ENCODE data around the gene ZNF17. TPM values are rescaled to one million over a fixed set of nuclear protein-coding genes. Genes with fewer than 3 reads are reported as not detected.

The ZNF17 gene
- total and polyA plus RNA-seq, 4 donors = 2.1 to 18.3 (median 8.7) TPM

- ATAC-seq (ENCODE audit: insufficient read depth, low FRiP score) (no peak), DNase-seq (no peak)
- peaks cover 4 to 16% (median 11%) of the 10 kb centered on the region in 4 donors for H3K36me3 ChIP-seq (ENCODE audit: control insufficient read depth in 4 of 4, insufficient read depth in 4 of 4, low read length in 4 of 4)
- H3K27ac ChIP-seq (ENCODE audit: low read depth in 1 of 2, low read length in 1 of 2) = peak overlapping the region in 1 of 2 donors; percentile 42
- no peak overlapping the region for H3K9ac ChIP-seq (ENCODE audit: insufficient read depth in 1 of 2, low read length in 2 of 2)
- TF ChIP-seq, protein P1, sequence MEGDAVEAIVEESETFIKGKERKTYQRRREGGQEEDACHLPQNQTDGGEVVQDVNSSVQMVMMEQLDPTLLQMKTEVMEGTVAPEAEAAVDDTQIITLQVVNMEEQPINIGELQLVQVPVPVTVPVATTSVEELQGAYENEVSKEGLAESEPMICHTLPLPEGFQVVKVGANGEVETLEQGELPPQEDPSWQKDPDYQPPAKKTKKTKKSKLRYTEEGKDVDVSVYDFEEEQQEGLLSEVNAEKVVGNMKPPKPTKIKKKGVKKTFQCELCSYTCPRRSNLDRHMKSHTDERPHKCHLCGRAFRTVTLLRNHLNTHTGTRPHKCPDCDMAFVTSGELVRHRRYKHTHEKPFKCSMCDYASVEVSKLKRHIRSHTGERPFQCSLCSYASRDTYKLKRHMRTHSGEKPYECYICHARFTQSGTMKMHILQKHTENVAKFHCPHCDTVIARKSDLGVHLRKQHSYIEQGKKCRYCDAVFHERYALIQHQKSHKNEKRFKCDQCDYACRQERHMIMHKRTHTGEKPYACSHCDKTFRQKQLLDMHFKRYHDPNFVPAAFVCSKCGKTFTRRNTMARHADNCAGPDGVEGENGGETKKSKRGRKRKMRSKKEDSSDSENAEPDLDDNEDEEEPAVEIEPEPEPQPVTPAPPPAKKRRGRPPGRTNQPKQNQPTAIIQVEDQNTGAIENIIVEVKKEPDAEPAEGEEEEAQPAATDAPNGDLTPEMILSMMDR (IDR thresholded peaks at IDR 0.05; ENCODE audit: control extremely low read depth, extremely low read depth) = no peak
- no peak overlapping the region for H3K4me3 ChIP-seq
- WGBS, 2 donors = 96 to 98% methylated on average over 5 of the region's 5 CpGs
- peaks cover 10 to 51% (median 24%) of the 10 kb centered on the region in 4 donors for H3K9me3 ChIP-seq (ENCODE audit: control insufficient read depth in 4 of 4, insufficient read depth in 3 of 4, low read length in 3 of 4)
- no peaks in the 10 kb centered on the region for H3K27me3 ChIP-seq (ENCODE audit: control insufficient read depth in 3 of 3, insufficient read depth in 3 of 3, low read length in 2 of 3)
- H3K4me1 ChIP-seq (ENCODE audit: control insufficient read depth in 5 of 5, insufficient read depth in 5 of 5, low read length in 5 of 5) = no peaks in the 10 kb centered on the region
Observed at GRCh38 chr19:57466489-57466888, 55.5 kb downstream of the ZNF17 start.

Small RNA genes lying within 50 kb of the gene (small RNA-seq; reads per million reads assigned to genes)
- gene VN1R107P (ENCODE audit: low replicate concordance) = not detected

Other genes starting within 250 kb of the ZNF17 start
- not detected for gene DUXA, start 243.7 kb upstream of the ZNF17 start, total RNA-seq
- not detected for gene DUXA, start 243.7 kb upstream of the ZNF17 start, polyA plus RNA-seq
- 10 to 100 TPM; 45.0 to 46.0 TPM for gene ZNF264, start 219.7 kb upstream of the ZNF17 start, total RNA-seq
- 1 to 10 TPM; 5.7 to 8.2 TPM for gene ZNF264, start 219.7 kb upstream of the ZNF17 start, polyA plus RNA-seq
- 1 to 10 TPM in 1 of 2 donors, under 1 TPM in 1; 0.80 to 1.2 TPM for gene AURKC, start 180.1 kb upstream of the ZNF17 start, total RNA-seq
- gene AURKC, start 180.1 kb upstream of the ZNF17 start, polyA plus RNA-seq = under 1 TPM; 0.50 to 0.85 TPM
- 10 to 100 TPM; 13.8 to 29.0 TPM for gene ZNF805, start 170.5 kb upstream of the ZNF17 start, total RNA-seq
- gene ZNF805, start 170.5 kb upstream of the ZNF17 start, polyA plus RNA-seq = 1 to 10 TPM in 1 of 2 donors, under 1 TPM in 1; 0.65 to 1.8 TPM
- gene ZNF460, start 130.7 kb upstream of the ZNF17 start, total RNA-seq = 100 to 1,000 TPM in 1 of 2 donors, 10 to 100 TPM in 1; 54.1 to 113 TPM
- 1 to 10 TPM; 1.2 to 4.0 TPM for gene ZNF460, start 130.7 kb upstream of the ZNF17 start, polyA plus RNA-seq
- gene ZNF543, start 90.7 kb upstream of the ZNF17 start, total RNA-seq = 10 to 100 TPM in 1 of 2 donors, 1 to 10 TPM in 1; 5.2 to 15.4 TPM
- 1 to 10 TPM; 1.3 to 1.4 TPM for gene ZNF543, start 90.7 kb upstream of the ZNF17 start, polyA plus RNA-seq
- 10 to 100 TPM in 1 of 2 donors, 1 to 10 TPM in 1; 7.9 to 13.5 TPM for gene ZNF304, start 59.9 kb upstream of the ZNF17 start, total RNA-seq
- 1 to 10 TPM; 2.6 to 3.8 TPM for gene ZNF304, start 59.9 kb upstream of the ZNF17 start, polyA plus RNA-seq
- 10 to 100 TPM in 1 of 2 donors, 1 to 10 TPM in 1; 6.2 to 15.1 TPM for gene TRAPPC2B, start 47.6 kb upstream of the ZNF17 start, total RNA-seq
- 10 to 100 TPM; 15.3 to 25.4 TPM for gene TRAPPC2B, start 47.6 kb upstream of the ZNF17 start, polyA plus RNA-seq
- gene ZNF547, start 47.6 kb upstream of the ZNF17 start, total RNA-seq = 1 to 10 TPM; 2.8 to 4.2 TPM
- 1 to 10 TPM; 1.4 to 1.6 TPM for gene ZNF547, start 47.6 kb upstream of the ZNF17 start, polyA plus RNA-seq
- 10 to 100 TPM; 14.9 to 35.7 TPM for gene ZNF548, start 21.3 kb upstream of the ZNF17 start, total RNA-seq
- gene ZNF548, start 21.3 kb upstream of the ZNF17 start, polyA plus RNA-seq = 1 to 10 TPM; 5.6 to 6.8 TPM
- gene ZNF749, start 24.2 kb downstream of the ZNF17 start, total RNA-seq = 10 to 100 TPM; 10.6 to 14.6 TPM
- gene ZNF749, start 24.2 kb downstream of the ZNF17 start, polyA plus RNA-seq = 1 to 10 TPM; 4.0 to 8.8 TPM
- gene VN1R1, start 46.0 kb downstream of the ZNF17 start, total RNA-seq = 1 to 10 TPM in 1 of 2 donors, under 1 TPM in 1; 0.58 to 3.1 TPM
- gene VN1R1, start 46.0 kb downstream of the ZNF17 start, polyA plus RNA-seq = under 1 TPM; 0.15 to 0.28 TPM
- gene ZNF772, start 66.4 kb downstream of the ZNF17 start, total RNA-seq = 10 to 100 TPM in 1 of 2 donors, 1 to 10 TPM in 1; 8.1 to 28.1 TPM
- 1 to 10 TPM in 1 of 2 donors, under 1 TPM in 1; 0.98 to 2.7 TPM for gene ZNF772, start 66.4 kb downstream of the ZNF17 start, polyA plus RNA-seq
- 10 to 100 TPM; 10.1 to 12.5 TPM for gene ZNF419, start 76.6 kb downstream of the ZNF17 start, total RNA-seq
- 1 to 10 TPM; 4.3 to 5.2 TPM for gene ZNF419, start 76.6 kb downstream of the ZNF17 start, polyA plus RNA-seq
- 10 to 100 TPM in 1 of 2 donors, 1 to 10 TPM in 1; 6.3 to 17.0 TPM for gene ZNF773, start 88.8 kb downstream of the ZNF17 start, total RNA-seq
- 1 to 10 TPM; 2.5 to 4.3 TPM for gene ZNF773, start 88.8 kb downstream of the ZNF17 start, polyA plus RNA-seq
- 10 to 100 TPM in 1 of 2 donors, 1 to 10 TPM in 1; 4.8 to 14.8 TPM for gene ZNF549, start 116.2 kb downstream of the ZNF17 start, total RNA-seq
- gene ZNF549, start 116.2 kb downstream of the ZNF17 start, polyA plus RNA-seq = 1 to 10 TPM; 1.7 to 2.4 TPM
- 10 to 100 TPM in 1 of 2 donors, 1 to 10 TPM in 1; 8.4 to 21.4 TPM for gene ZNF550, start 148.7 kb downstream of the ZNF17 start, total RNA-seq
- gene ZNF550, start 148.7 kb downstream of the ZNF17 start, polyA plus RNA-seq = 1 to 10 TPM; 2.0 to 3.0 TPM
- 1 to 10 TPM; 4.2 to 4.6 TPM for gene ZNF416, start 167.8 kb downstream of the ZNF17 start, total RNA-seq
- 1 to 10 TPM; 1.7 to 2.2 TPM for gene ZNF416, start 167.8 kb downstream of the ZNF17 start, polyA plus RNA-seq
- gene ZIK1, start 173.0 kb downstream of the ZNF17 start, total RNA-seq = 10 to 100 TPM in 1 of 2 donors, 1 to 10 TPM in 1; 4.3 to 13.8 TPM
- gene ZIK1, start 173.0 kb downstream of the ZNF17 start, polyA plus RNA-seq = 1 to 10 TPM; 1.0 to 2.7 TPM
- gene ZNF530, start 188.7 kb downstream of the ZNF17 start, total RNA-seq = 1 to 10 TPM; 4.0 to 4.7 TPM
- 1 to 10 TPM; 1.5 to 2.1 TPM for gene ZNF530, start 188.7 kb downstream of the ZNF17 start, polyA plus RNA-seq
- 10 to 100 TPM; 17.7 to 33.2 TPM for gene ZNF134, start 203.1 kb downstream of the ZNF17 start, total RNA-seq
- gene ZNF134, start 203.1 kb downstream of the ZNF17 start, polyA plus RNA-seq = 1 to 10 TPM; 3.6 to 8.2 TPM
- gene ZNF211, start 222.0 kb downstream of the ZNF17 start, total RNA-seq = 10 to 100 TPM; 10.7 to 36.9 TPM
- gene ZNF211, start 222.0 kb downstream of the ZNF17 start, polyA plus RNA-seq = 1 to 10 TPM; 6.5 to 7.1 TPM

All from lung (tissue), 13 donors.